NCI-H345 (cell line): Measurements from ENCODE around the gene ARHGDIA.

Source experiments
- DNase-seq: peaks from one replicate; lab custom pipeline; 2025; lab: John Stamatoyannopoulos, UW

The ARHGDIA gene

DNA sequence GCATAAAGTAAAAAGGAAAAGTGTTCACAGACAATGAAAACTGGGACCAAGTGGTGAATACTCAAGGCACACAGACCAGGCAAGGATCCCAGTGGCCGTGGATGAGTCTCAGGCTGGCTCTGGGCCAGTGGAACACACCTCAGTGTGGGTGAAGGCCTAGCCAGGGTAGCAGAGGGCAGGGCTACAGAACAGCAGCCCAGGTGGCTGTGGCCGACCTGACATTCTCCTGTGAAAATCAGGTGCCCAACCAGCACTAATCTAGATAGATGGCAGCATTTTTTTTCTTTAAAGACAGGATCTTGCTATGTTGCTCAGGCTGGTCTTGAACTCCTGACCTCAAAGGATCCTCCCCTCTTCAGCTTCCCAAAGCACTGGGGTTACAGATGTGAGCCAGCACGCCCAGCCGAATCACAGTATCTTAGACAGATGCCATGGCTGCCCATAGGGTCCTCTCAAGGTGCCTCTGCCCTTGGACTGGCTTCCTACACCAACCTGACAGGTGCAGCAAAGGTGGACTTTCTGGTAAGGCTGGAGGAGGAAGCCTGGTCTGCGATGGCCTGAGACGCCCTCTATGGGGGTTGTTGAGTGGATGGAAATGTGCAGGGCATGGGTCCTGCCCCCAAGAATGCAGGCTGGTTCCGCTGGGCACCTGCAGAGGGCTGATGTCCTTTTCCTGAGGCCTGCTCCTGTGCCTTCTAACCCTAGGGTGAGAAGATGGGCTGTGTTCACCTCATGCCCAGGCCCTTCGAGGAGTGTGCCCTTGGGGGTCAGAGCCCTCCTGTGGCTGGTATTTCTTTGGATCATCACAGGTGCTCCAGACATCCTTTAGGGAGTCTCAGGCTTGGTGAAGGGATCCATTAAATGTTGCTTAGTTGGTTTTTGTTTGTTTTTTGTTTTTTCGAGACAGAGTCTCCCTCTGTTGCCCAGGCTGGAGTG is 7.0 kb downstream of the ARHGDIA start:
- no peak for DNase-seq

DNA sequence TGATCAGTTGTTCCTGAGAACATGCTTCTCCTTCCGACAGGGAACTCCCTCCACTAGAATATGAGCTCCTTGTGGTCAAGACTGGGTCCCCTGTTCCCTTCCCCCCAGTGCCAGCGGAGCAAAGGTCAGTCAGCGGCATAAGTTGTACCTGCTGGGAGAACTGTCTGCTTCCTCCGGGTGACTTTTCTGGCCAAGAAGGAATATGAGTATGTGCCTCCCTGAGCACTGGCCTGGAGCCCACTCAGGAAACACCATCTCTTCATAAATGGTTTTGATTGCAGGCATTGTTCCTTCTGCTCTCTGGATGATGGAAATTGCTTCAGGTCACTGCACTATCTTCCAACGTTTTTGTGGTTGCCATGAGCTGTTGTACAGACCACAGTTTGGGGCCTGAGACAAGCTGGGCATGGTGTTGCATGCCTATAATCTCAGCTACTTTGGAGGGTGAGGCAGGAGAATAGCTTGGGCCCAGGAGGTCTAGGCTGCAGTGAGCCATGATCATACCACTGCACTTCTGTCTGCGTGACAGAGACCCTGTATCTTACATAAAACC is 7.9 kb downstream of the ARHGDIA start:
- DNase-seq = no peak

GRCh38 chr17:81860756-81861568 is 10.2 kb downstream of the ARHGDIA start:
- DNase-seq = peak; percentile 100

DNA sequence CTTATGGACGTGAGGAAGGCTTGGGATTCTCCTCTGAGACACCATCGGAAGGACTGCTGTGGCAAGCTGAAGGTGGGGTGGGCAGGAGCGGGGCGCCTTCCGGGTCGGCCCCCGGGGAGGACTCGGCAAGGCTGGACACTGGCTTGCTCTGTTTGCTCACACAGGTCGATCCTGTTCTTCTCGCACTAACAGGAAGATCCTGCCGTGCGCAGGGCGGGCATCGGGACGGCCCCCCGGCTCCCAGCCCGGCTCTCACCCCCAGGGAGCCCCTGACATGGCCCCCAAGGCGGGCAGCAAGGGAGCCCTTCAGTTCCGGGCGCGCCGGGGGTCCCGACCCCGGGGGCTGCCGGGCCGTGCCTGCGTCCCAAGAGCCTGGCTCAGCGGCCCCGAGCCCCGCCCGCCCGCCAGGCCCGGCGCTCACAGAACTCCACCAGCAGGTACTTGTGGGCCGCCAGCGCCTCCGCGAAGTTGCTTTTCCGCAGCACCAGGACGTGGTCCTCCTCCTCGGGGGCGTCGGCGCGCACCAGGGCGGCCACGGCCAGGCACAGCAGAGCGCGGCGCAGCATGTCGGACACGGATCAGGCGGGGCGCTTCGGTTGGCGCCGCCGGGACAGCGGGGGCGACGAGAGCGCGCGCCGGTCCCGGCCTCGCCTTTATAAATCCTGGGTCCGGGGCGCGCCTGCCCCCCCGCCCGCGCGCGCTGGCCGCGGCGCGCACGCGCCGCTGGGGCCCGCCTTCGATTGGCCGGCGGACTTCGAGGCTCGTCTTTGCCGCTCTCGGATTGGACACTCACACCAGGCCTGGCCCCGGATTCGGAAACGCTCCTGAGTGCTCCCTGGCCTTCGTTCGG is 11.0 kb downstream of the ARHGDIA start, which contains the start of gene P4HB:
P4HB (minus strand) TSS at position 630 of the 850 bp plus-strand sequence; CDS start at position 566, 64 bp downstream.
- DNase-seq = no peak

DNA sequence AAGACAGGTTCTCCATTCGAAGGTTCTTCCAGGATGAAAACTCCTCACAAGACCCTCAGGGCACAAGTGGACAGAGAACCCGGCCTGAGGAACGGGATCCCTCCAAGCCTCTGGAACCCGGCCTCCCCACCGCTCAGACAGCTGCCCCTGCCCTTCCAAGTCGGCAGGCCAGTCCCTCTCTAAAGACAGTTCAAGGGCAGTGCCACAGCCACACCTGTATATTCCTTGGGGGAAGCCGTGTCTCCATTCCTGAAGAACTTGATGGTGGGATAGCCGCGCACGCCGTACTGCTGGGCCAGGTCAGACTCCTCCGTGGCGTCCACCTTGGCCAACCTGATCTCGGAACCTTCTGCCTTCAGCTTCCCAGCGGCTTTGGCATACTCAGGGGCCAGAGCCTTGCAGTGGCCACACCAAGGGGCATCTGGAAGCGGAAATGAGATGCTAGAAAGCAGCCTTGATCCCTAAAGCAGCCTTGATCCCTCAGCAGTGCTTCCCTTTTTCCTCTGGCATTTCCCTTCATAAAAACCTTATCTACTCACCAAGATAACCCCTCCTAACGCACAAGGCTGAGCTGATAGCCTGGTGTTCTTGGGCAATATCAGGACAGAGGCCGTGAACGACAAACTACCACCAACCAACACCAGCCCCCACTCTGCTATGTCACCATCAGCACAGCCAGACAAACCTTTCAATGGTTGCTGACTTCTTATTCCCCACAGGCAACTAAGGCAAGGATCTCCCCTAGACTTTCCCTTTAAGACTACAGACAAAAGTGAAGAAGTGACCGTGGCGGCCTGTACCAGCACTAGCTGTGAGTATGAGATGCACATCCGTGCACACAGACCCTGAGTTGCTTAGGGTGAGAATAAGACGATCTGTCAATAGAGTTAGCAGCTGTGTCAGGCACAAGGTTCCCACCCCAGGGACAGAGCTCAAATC is 11.9 kb downstream of the ARHGDIA start:
- no peak for DNase-seq

DNA sequence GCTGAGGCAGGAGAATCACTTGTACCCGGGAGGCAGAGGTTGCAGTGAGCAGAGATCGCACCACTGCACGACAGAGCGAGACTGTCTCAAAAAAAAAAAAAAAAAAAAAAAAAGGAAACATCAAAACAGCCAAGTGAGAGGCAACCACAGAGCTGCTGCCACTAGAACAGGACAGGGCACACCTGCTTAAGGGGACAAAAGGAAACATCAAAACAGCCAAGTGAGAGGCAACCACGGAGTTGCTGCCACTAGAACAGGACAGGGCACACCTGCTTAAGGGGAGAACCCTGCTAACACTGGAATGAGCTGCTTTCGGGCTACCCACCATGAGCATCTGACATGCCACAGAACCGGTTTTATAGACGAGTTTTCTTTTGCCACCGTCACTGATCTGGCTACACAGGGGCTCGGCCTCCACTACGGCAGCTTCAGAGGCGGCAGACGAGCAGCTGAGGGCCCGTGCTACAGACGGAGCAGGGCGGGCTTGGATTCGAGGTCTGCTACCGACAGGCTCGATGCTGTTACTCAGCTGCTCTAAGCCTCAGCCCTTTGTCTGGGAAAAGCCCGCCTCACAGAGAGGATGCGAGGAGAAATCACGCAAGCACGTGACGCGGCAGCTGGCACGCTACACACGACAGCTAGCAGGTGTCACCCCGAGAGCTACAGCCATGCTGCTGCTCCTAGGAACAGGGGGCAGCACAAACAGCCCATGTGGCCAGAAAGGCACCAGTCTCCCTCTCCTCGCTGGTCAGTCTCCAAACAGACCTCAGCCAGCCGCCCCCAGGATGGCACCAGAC is 12.8 kb downstream of the ARHGDIA start:
- no peak for DNase-seq

- no peak for DNase-seq
Measured at GRCh38 chr17:81854974-81855774, 16.0 kb downstream of the ARHGDIA start.

DNA sequence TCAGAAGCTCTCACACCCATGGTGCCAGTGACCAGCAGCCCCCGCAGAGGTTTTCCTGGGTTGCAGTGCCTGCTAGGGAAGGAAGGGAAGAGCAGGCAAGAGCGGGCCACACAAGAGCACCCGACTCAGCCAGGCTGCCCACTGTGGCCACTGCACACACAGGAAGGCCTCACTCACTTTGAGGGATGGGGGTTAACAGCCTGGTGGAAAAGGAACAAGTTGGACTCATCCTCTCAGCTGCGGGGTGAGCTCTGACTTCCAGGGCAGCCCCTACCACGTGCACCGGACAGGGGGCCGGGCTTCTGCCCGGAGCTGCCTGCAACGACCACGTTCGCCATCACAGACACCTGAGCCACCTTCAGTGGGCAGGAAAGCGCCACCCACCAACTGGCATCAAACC is 18.9 kb downstream of the ARHGDIA start:
- DNase-seq = no peak

GRCh38 chr17:81851423-81851822 is 19.7 kb downstream of the ARHGDIA start:
- no peak for DNase-seq

DNA sequence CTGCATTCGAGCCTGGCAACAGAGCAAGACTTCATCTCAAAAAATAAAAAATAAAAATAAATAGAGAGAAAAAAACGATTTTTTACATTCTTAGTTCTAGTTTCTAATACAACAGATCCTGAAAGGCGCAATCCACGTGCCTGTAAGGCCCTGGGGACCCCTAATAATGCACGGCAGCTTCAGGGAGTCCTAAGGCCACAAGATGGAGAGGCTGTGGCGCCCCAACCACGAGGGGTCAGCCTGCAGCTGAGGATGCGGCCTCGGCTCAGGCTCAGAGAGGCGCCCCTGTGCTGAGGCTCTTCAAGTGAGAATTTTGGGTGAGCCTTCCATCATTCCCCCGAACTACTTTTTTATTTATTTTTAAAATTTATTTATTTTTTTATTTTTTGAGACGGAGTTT is 21.7 kb downstream of the ARHGDIA start:
- no peak for DNase-seq

DNA sequence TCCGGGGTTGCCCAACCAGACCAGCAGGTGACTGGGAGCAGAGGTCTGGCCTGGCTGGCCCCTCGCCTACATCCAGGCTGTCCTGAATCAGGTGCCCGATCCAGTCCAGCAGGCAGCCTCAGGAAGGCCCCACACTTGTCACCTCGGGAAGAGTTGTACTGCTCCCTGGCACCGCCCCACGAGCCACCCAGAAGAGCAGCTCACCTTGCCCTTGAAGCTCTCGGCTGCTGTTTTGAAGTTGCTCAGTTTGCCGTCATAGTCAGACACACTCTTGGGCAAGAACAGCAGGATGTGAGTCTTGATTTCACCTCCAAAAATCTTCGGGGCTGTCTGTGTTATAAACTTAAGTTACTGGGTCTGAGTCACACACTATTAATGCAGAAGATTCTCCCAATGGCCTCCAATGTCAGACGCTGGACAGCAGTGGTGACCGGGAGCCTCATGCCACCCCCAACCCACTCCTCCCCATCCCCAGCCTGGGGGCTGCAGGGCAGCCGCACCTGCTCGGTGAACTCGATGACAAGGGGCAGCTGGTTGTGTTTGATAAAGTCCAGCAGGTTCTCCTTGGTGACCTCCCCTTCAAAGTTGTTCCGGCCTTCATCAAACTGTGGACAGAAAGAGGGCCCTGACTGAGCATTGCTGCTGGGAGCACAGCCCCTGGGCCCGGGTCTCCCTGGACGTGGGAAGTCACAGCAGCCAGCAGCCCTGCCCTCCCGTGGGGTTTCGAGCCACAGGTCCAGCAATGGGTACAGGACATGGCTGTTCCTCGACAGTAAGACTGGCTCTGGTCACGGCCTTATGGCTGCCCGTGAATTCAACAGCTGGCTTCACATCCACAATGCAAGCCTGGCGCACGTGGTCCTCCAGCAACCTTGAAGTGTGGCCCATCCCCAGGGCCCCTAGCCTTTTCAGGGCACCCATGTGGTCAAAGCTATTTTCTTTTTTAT is 24.1 kb downstream of the ARHGDIA start:
- no peak for DNase-seq

- no peak for DNase-seq
Measured at GRCh38 chr17:81845881-81846742, 25.0 kb downstream of the ARHGDIA start.

- no peak for DNase-seq
Measured at GRCh38 chr17:81845361-81845760, 25.8 kb downstream of the ARHGDIA start.

GRCh38 chr17:81844887-81845286 is 26.2 kb downstream of the ARHGDIA start:
- no peak for DNase-seq

DNA sequence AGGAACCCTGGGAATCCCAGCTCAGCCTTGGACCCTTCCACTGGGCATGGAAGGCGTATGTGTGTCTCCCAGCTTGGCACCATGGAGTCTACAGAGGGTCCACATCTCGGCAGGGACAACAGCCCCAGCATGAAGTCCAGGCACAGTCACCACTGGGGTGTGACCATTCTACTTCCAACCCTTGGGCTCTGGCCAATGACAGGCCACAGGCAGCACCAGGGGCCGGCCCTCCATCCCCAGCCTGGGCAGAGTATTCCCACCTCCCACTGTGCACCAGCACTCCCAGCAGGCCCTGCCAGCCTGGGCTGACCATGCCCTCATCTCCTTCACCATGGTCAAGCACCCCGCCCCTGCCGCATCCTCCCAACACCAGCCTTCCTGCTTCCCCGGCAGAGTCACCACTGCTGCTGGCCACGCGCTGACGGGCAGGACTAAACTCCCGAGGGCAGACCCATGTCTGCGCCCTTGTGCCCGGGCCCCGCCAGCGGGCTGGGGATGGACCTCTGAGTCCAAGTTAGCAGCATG is 26.7 kb downstream of the ARHGDIA start:
- no peak for DNase-seq

- DNase-seq = no peak
Measured at GRCh38 chr17:81843713-81844326, 27.3 kb downstream of the ARHGDIA start.
